ENCODE measurements around the gene KCNQ1.

Gene KCNQ1

DNA sequence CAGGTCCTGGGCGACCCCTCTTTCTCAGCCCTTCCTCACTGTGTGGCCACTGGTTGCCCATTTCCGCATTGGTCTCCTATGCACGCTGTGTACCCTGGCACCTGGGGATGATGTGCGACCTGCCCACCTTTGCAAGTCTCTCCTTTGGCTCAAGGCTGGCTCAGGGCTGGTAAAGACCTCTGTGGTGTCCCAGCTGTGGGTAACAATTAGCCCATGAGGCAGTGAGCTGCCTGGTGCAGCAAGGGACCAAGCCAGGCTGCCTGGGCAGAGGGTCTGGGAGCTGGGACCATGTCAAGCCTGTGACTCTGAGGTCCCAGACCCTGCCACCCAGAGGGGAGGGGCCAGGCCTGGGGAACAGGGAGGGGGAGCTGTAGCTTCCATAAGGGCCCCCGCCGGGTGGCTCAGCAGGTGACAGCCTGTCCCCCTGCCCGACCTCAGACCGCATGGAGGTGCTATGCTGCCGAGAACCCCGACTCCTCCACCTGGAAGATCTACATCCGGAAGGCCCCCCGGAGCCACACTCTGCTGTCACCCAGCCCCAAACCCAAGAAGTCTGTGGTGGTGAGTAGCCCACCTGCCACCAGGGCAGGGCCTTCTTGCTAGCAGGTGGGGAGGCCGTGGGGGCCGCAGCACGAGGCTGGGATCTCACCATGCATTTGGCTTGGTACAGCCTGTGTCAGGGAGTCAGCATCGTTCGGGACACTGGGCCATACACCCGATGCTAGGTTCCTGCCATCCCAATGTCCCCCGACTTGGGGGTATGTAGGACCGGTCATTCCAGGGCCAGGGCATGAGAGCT, 142.5 kb downstream of the KCNQ1 start:
- no peak overlapping the region for H3K4me3 Mint-ChIP-seq
- H3K4me1 Mint-ChIP-seq: no peaks in the 10 kb centered on the region
- peaks cover 4% of the 10 kb centered on the region for H3K36me3 Mint-ChIP-seq
- CTCF ChIA-PET: no interaction called here
- H3K27ac Mint-ChIP-seq: no peak overlapping the region
- H3K9me3 Mint-ChIP-seq: no peaks in the 10 kb centered on the region
- H3K27me3 Mint-ChIP-seq: no peaks in the 10 kb centered on the region
- peak; percentile 10 for DNase-seq

DNA sequence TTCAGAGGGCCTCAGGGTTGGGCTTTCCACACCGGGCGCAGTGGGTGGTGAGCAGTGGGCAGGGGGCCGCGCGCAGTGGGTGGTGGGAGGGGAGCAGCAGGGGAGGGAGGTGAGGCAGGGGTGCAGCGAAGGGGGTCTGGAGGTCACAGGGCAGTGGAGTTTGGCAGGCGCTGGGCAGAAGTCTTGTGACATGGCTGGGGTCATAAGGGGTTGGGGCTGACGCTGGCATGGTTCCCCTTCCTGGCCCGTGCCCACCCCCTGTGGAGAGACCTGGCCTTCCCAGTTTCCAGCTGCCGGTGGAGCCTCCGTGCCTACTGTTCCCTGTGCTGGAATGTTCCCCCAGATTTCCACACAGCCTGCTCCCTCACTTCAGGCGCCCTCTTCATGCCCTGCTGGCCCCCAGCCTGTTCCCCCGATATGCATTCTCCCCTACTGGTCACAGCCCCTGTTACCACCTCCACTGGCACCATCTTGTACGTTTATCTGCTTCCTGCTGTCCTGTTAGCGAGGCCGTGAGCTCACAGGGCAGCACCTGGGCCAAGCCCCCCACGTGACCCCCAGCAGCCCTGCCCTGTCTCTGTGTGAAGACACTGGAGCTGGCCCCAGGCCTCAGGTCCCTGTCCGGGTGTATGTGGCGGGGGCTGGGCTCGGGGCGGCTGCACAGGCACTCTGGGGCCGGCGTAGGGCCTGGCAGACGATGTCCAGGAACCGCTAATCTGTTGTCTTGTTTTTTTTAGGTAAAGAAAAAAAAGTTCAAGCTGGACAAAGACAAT, 143.4 kb downstream of the KCNQ1 start:
- no peak overlapping the region for H3K4me3 Mint-ChIP-seq
- CTCF ChIA-PET: no interaction called here
- peaks cover 4% of the 10 kb centered on the region for H3K36me3 Mint-ChIP-seq

DNA sequence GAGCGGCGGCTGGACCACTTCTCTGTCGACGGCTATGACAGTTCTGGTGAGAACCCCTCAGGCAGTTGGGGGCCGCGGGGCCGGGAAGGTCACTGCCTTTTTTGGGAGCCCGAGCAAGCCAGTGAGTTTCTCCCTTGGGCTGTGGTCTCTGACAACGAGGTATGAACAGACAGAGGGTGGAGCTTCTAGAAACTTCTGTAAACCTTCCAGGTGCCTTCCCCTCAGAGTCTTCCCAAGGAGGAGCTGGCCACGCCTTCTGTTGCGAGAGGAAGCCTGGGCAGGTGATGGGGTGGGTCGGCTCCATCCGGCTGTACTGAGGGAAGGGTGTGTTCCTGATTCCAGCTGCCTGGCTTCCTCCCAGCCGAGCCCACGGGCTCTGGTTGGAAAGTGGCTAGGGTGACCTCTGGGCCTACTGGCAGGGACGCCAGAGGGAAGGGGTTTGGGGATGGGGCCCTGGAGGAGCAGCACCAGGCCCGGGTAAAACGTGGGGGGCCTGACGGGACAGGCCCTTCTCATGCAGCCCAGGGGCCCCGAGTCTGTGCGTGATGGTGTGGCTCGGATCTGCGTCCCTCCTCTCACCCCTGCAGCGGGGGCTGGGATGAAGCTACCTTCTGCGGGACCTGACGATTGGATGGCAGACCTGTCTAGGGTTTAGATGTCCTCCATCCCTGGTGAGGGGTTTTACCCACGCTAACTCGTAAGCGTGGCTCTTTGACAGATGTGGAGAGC, 144.2 kb downstream of the KCNQ1 start:
- DNase-seq: no peak
- H3K9me3 Mint-ChIP-seq: no peaks in the 10 kb centered on the region
- CTCF ChIA-PET: no interaction called here
- peaks cover 8% of the 10 kb centered on the region for H3K36me3 Mint-ChIP-seq
- peaks cover 2% of the 10 kb centered on the region for H3K4me1 Mint-ChIP-seq
- no peaks in the 10 kb centered on the region for H3K27me3 Mint-ChIP-seq
- no peak overlapping the region for H3K4me3 Mint-ChIP-seq
- H3K27ac Mint-ChIP-seq: no peak overlapping the region

More for the DNA sequence above, 143.4 kb downstream of the KCNQ1 start:
- DNase-seq: peak; percentile 5
- Mint-ChIP-seq H3K27me3 (no peaks in the 10 kb centered on the region), H3K4me1 (no peaks in the 10 kb centered on the region), H3K27ac (no peak overlapping the region), H3K9me3 (no peaks in the 10 kb centered on the region)

DNA sequence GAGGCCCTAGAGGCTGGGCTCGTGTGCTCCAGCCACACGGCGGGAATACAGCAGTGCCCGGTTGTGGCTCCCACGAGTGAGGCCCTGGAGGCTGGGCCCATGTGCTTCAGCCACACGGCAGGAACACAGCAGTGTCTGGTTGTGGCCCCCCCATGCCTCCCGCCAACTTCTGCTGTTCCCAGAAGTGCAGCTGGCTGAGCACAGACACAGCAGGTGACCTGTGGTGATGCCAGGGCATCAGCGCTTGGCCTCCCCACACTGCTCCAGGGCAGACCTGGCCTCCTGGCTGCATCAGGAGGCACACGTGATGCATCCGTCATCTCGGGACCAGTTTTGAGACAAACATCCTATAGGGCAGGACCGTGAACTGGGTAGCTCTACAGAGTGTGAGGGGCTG, 144.7 kb downstream of the KCNQ1 start:
- H3K36me3 Mint-ChIP-seq: peaks cover 14% of the 10 kb centered on the region
- H3K9me3 Mint-ChIP-seq: no peaks in the 10 kb centered on the region
- DNase-seq: no peak
- H3K27ac Mint-ChIP-seq: no peak overlapping the region
- CTCF ChIA-PET: no interaction called here
- peaks cover 3% of the 10 kb centered on the region for H3K4me1 Mint-ChIP-seq
- no peaks in the 10 kb centered on the region for H3K27me3 Mint-ChIP-seq
- H3K4me3 Mint-ChIP-seq: no peak overlapping the region

DNA sequence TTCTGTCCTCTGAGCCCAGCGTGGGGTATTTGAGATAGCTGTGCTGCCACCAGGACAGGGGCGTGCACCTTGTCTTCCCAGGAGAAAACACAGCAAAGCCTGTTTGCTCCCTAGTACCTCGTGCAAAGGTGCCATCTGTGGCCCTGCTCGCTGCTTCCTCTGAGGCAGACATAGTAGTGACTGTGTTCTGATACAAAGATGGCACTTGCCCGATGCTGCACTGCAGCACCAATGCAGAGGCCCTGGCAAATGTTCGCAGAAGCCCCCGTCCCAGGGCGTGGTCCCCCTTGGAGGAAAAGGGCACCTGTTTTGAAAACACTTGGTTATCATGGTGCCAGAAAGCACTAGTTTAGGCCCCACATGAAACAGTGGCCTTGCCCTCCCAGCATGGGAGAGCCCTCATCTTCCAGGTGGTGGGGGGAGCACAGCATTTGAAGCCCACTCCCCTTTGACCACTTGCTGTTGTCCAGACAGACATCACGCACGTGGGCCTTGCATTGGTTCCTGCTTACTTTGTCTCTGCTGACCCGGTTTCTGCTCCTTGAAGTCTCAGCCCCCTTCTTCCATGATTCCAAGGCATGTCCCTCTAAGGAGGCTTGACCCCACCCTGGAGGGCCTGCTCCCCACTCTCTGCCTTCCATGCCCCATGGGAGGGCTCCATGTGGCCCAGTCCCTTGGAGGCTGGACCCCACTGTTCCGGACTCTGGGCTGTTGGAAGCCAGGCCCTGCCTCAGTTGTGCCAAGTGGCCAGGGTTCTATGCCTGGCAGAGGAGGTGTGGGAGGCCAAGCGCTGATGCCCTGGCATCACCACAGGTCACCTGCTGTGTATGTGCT, 145.5 kb downstream of the KCNQ1 start:
- Mint-ChIP-seq H3K4me1 (peaks cover 3% of the 10 kb centered on the region), H3K27ac (no peak overlapping the region), H3K4me3 (no peak overlapping the region), H3K36me3 (peaks cover 16% of the 10 kb centered on the region), H3K9me3 (no peaks in the 10 kb centered on the region), H3K27me3 (no peaks in the 10 kb centered on the region)
- CTCF ChIA-PET: no interaction called here
- DNase-seq: no peak

DNA sequence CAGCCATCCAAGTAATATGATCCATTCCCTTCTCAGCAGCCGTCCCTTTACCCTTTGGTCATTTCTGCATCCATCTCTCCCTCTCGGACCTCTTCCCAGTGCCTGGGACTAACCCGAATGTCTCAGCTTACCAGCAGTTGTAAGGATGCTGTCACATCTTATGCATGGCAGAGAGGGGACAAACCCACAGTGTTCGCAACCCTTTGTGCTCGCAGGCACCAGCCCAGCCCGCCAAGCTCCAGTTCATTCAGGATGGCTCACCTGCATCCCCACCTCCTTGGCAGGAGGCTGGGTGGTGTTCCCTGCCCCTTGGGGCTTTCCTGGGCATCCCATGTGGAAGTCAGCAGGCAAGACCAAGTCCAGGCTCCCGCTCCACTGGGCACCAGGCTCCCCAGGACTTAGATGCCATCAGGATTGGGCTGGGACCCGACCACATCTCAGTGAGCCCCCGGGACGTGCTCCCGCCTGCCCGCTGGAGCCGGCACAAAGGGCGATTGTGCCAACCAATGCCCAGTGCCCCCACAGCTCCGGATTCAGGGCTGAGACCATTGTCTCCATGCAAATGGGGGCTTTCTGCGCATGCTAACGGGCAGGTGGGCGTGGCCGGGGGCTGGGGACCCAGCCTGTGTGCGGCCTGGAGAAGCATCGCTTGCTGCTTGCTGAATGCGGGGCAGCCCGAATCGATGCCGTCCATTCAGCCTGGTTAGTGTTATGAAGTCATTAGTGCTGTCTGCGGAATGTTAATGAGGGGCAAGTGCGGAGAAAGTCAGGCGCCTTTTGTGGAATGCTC, 146.4 kb downstream of the KCNQ1 start:
- DNase-seq: no peak
- H3K4me3 Mint-ChIP-seq: no peak overlapping the region
- peaks cover 3% of the 10 kb centered on the region for H3K4me1 Mint-ChIP-seq
- H3K9me3 Mint-ChIP-seq: peaks cover 2% of the 10 kb centered on the region
- H3K27ac Mint-ChIP-seq: no peak overlapping the region
- H3K27me3 Mint-ChIP-seq: no peaks in the 10 kb centered on the region
- CTCF ChIA-PET: no interaction called here
- peaks cover 19% of the 10 kb centered on the region for H3K36me3 Mint-ChIP-seq

DNA sequence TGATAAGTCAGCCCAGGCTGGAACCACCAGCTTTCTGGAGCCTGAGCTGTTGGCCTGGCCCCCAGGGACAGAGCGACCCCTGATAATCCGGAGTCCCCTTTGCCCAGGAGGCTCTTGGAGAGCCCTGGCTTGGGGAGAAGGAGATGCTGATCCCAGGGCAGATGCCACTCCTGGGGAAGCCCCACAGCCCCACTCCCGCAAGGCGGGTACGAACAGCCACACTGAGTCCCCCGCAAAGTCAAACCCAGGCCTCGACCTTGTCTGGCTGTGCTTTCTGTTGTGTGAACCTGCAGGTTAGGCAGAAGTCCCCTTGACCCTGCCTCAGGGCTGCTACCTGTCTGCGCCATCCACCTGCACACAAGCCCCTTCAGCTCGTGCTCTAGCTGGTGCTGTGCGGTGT, 147.0 kb downstream of the KCNQ1 start:
- Mint-ChIP-seq H3K36me3 (peaks cover 19% of the 10 kb centered on the region), H3K9me3 (peaks cover 2% of the 10 kb centered on the region), H3K4me1 (peaks cover 3% of the 10 kb centered on the region), H3K27me3 (no peaks in the 10 kb centered on the region), H3K27ac (no peak overlapping the region), H3K4me3 (no peak overlapping the region)
- DNase-seq: no peak
- CTCF ChIA-PET: no interaction called here

DNA sequence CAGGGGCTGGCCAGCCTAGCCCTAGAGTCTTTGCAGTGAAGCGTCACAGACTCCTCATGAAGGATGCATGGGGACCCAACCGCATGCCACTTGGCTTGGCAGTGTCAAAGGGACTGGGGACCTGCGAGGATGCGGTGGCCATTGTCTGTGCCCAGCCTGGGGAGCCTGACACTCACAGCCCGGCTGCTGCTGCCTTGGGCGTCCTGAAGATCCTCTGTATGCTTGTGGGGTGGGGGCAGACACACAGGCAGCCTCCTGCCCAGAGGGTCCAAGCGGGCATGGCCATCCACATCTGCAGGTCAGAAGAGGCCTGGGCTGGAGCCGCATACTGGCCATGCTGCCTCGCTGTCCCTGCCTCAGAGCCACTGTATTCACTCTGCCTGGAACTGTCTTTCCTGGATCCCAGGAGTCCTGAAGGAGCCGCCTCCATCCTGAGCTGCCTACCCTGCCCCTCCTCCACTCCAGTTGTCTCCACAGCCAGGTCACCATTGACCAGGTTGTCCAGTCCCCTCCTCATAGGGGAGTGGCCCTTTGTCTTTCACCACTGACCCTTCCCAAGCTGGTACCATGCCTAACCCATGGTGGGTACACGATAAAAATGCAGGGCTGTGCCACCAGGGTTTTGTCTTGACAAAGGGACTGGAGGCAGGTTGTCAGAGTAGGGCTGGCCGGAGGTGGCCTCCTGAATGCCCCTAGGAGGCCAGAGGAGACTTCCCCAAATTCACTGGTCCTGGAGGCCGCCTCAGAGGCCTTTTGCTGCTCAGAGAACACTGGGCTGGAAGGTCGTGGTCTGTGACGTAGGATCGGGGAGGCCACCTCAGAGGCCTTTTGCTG, 148.0 kb downstream of the KCNQ1 start:
- CTCF ChIA-PET: no interaction called here
- Mint-ChIP-seq H3K27me3 (no peaks in the 10 kb centered on the region), H3K4me3 (no peak overlapping the region), H3K4me1 (peaks cover 3% of the 10 kb centered on the region), H3K27ac (no peak overlapping the region), H3K36me3 (peaks cover 19% of the 10 kb centered on the region), H3K9me3 (peaks cover 10% of the 10 kb centered on the region)
- DNase-seq: no peak

DNA sequence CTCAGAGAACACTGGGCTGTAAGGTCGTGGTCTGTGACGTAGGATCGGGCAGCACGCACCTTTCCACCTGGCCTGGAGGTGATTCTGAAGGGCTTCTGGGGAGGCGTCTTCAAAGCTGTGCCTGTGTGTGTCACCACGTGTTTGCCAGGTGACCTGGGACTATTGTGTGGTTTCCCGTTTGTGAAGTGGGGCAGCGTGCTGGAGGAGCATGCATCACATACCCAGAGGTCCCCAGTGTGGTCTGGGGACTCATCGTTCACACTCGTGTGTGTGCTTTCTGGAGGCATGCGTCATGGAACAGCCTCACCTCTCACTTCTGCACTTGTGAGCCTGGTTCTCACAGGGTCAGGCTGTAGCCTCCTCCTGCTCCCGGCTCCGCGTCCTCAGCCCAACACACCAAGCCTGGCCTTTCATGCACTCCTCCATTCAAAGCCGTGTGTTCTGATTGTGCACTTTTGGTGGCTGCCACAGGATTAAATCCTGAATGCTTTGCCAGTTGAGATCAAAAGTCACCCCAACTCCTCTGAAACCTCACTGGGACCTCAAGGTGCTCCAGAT, 148.7 kb downstream of the KCNQ1 start:
- Mint-ChIP-seq H3K4me1 (peaks cover 3% of the 10 kb centered on the region), H3K36me3 (peaks cover 19% of the 10 kb centered on the region), H3K27me3 (no peaks in the 10 kb centered on the region), H3K9me3 (peaks cover 14% of the 10 kb centered on the region), H3K4me3 (no peak overlapping the region), H3K27ac (no peak overlapping the region)
- DNase-seq: no peak
- CTCF ChIA-PET: no interaction called here

DNA sequence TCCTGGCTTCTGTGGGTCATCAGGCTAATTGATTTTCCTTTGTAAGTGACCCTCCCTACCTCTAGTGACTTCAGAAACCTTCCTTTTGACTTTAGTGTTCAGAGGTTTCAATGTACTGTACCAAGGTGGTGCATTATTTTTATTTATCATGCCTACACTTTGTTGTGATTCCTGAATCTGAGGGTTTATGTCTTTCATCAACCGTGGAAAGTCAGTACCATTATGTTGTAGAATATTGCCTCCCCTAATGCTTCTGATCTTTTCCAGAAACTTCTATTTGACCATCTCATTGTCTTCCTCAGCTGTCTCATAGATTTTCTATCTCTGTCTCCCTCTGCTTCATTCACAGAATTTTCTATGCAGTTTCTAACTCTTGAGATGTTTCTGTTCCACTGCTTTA, 149.5 kb downstream of the KCNQ1 start:
- peak overlapping the region; percentile 51 for H3K27ac Mint-ChIP-seq
- H3K27me3 Mint-ChIP-seq: no peaks in the 10 kb centered on the region
- no peak for DNase-seq
- peaks cover 19% of the 10 kb centered on the region for H3K36me3 Mint-ChIP-seq
- CTCF ChIA-PET: no interaction called here
- peaks cover 3% of the 10 kb centered on the region for H3K4me1 Mint-ChIP-seq
- peaks cover 18% of the 10 kb centered on the region for H3K9me3 Mint-ChIP-seq
- H3K4me3 Mint-ChIP-seq: no peak overlapping the region

DNA sequence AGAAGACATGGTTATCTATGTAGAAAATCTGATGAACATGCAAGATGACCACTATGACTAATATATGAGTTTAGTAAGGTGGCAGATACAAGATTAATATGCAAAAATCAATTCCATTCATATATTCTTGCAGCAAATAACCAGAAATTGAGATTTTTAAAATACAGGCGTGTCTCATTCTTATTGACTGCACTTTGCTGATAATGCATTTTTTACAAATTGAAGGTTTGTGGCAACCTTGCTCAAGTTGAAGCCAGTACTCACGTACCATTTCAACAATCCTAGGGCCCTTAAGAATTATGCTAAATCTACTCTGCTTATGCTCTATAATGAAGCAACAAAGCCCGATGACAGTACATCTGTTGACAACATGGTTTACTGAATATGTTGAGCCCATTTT, 150.4 kb downstream of the KCNQ1 start:
- no peak overlapping the region for H3K4me3 Mint-ChIP-seq
- no peak overlapping the region for H3K27ac Mint-ChIP-seq
- no peaks in the 10 kb centered on the region for H3K27me3 Mint-ChIP-seq
- H3K9me3 Mint-ChIP-seq: peaks cover 18% of the 10 kb centered on the region
- H3K4me1 Mint-ChIP-seq: peaks cover 3% of the 10 kb centered on the region
- H3K36me3 Mint-ChIP-seq: peaks cover 20% of the 10 kb centered on the region
- CTCF ChIA-PET: no interaction called here
- no peak for DNase-seq

DNA sequence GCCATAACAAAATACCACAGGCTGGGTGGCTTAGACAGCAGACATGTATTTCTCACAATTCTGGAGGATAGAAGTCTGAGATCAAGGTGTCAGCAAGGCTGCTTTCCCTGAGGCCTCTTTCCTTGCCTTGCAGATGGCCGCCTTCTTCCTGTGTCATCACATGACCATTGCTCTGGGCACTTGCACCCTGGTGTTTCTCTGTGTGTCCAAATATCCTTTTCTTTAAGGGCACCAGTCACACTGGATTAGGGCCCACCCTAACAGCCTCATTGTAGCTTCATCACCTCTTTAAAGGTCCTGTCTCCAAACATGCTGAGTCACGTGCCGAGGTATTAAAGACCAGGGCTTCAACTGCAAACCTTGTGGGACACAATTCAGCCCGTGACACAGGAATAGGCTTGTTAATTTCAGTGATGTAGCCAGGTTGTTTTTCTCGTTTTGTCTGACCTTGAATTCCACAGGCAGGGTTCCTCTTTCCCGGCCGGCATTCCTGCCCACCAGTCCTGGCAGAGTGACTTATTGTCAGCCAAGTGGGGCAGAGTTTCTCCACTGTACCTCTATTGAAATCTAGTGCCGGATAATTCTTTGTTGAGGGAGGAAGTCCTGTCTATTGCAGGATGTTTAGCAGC, 154.9 kb downstream of the KCNQ1 start:
- Mint-ChIP-seq H3K4me3 (no peak overlapping the region), H3K9me3 (peaks cover 18% of the 10 kb centered on the region), H3K27ac (peak overlapping the region; percentile 56)

More for the DNA sequence above, 154.9 kb downstream of the KCNQ1 start:
- Mint-ChIP-seq H3K4me1 (no peaks in the 10 kb centered on the region), H3K36me3 (peaks cover 5% of the 10 kb centered on the region), H3K27me3 (no peaks in the 10 kb centered on the region)
- DNase-seq: no peak
- CTCF ChIA-PET: no interaction called here

Measured in activated naive CD4-positive, alpha-beta T cell treated with anti-CD3 and anti-CD28 coated beads, Interleukin-2, amount 10 ng/mL, durations not matched to agents 7 days and 5 days (primary cell).